SK-N-SH (cell line): ENCODE results near the gene RAC2. TPM values are rescaled to one million over a fixed set of nuclear protein-coding genes. Genes with fewer than 3 reads are reported as not detected.

Source experiments
- CTCF ChIA-PET: fragments of 300-600, 350-600 bp; formaldehyde crosslinking; extraction: SDS; loops from one replicate; lab custom pipeline; 2021; lab: Yijun Ruan, JAX
- POLR2A ChIA-PET: fragments of 350-600 bp; sonication (Branson Sonifier 250); formaldehyde crosslinking; extraction: SDS; loops from one replicate; lab custom pipeline; 2020; ENCODE audit warnings: antibody characterized with exemption, inconsistent platforms; lab: Yijun Ruan, JAX
- DNase-seq: peaks from one replicate; pipeline ENCODE4 v3.0.0; 2012
- H2AFZ ChIP-seq: fragments of 200-600 bp; sonication (generic); 2 replicates; pipeline ENCODE4 v1.8.1; 2016; ENCODE audit warnings: antibody characterized with exemption, mild to moderate bottlenecking, low read depth
- H3F3A ChIP-seq: fragments of 200-600 bp; sonication (generic); replicated peaks from 2 replicates; pipeline ENCODE3; 2016; ENCODE audit warnings: antibody characterized with exemption, mild to moderate bottlenecking; ENCODE audit not compliant: insufficient read depth
- H3K27ac ChIP-seq, 2 experiments: fragments of 200-500 bp in 1 of 2; fragments of 200-600 bp in 1 of 2; sonication (Bioruptor generic) in 1 of 2; sonication (generic), shearing (Covaris generic) in 1 of 2; 2 replicates each; pipeline versions ENCODE4 v1.5.1 to v1.6.1; 2014 to 2016; ENCODE audit warnings: low read depth in 2 of 2, inconsistent platforms in 1 of 2, low read length in 1 of 2, mild to moderate bottlenecking in 1 of 2, mixed read lengths in 1 of 2
- H3K27me3 ChIP-seq: fragments of 200-600 bp; sonication (generic), shearing (Covaris generic); 2 replicates; pipeline ENCODE4 v1.6.1; 2016; ENCODE audit warnings: mixed run types; ENCODE audit not compliant: insufficient read depth
- H3K36me3 ChIP-seq, 2 experiments: fragments of 200-500 bp in 1 of 2; fragments of 200-600 bp in 1 of 2; sonication (Bioruptor generic) in 1 of 2; sonication (generic) in 1 of 2; replicated peaks in 1 of 2; 2 replicates each; pipeline versions ENCODE3 to v1.5.1; 2014 to 2016; ENCODE audit warnings: low read length in 1 of 2, mild to moderate bottlenecking in 1 of 2; ENCODE audit not compliant: insufficient read depth in 2 of 2, control insufficient read depth in 1 of 2
- H3K4me1 ChIP-seq, 2 experiments: fragments of 200-500 bp in 1 of 2; fragments of 200-600 bp in 1 of 2; sonication (Bioruptor generic) in 1 of 2; sonication (generic), shearing (Covaris generic) in 1 of 2; 2 replicates each; pipeline versions ENCODE4 v1.5.1 to v1.6.1; 2014 to 2016; ENCODE audit warnings: low read depth in 1 of 2, low read length in 1 of 2, mixed run types in 1 of 2; ENCODE audit not compliant: insufficient read depth in 2 of 2, control insufficient read depth in 1 of 2
- H3K4me2 ChIP-seq: fragments of 200-600 bp; sonication (generic), shearing (Covaris generic); 2 replicates; pipeline ENCODE4 v1.6.1; 2017; ENCODE audit warnings: mixed run types
- H3K4me3 ChIP-seq, 2 experiments: fragments of 200-500 bp in 1 of 2; fragments of 200-600 bp in 1 of 2; sonication (Bioruptor generic) in 1 of 2; sonication (generic), shearing (Covaris generic) in 1 of 2; 2 replicates each; pipeline versions ENCODE4 v1.5.1 to v1.8.1; 2014 to 2016; ENCODE audit warnings: low read depth in 2 of 2, inconsistent platforms in 1 of 2, low read length in 1 of 2, mild to moderate bottlenecking in 1 of 2, mixed read lengths in 1 of 2, moderate library complexity in 1 of 2
- H3K79me2 ChIP-seq: fragments of 200-600 bp; sonication (generic); 2 replicates; pipeline ENCODE4 v1.8.1; 2017; ENCODE audit warnings: mild to moderate bottlenecking; ENCODE audit not compliant: insufficient read depth
- H3K9ac ChIP-seq: fragments of 200-600 bp; sonication (generic); 2 replicates; pipeline ENCODE4 v1.6.1; 2017; ENCODE audit warnings: mixed run types
- H3K9me2 ChIP-seq: fragments of 200-600 bp; sonication (generic); 2 replicates; pipeline ENCODE4 v1.6.1; 2017; ENCODE audit warnings: mixed run types
- H3K9me3 ChIP-seq: fragments of 200-600 bp; sonication (generic); 2 replicates; pipeline ENCODE4 v1.6.1; 2017; ENCODE audit warnings: mixed run types, mild to moderate bottlenecking, moderate library complexity
- H4K20me1 ChIP-seq: fragments of 200-600 bp; sonication (generic); 2 replicates; pipeline ENCODE4 v1.6.1; 2017; ENCODE audit warnings: mild to moderate bottlenecking, mixed run types; ENCODE audit not compliant: insufficient read depth
- CHD2 ChIP-seq: fragments of 150-350 bp; IDR thresholded peaks from 2 replicates; pipeline ENCODE4 v1.6.1; 2018; ENCODE audit warnings: low read length; ENCODE audit not compliant: partially characterized antibody
- EZH2phosphoT487 ChIP-seq: fragments of 200-600 bp; sonication (generic); IDR thresholded peaks from 2 replicates; pipeline ENCODE4 v1.6.1; 2017; ENCODE audit warnings: low read depth, mixed run types, mild to moderate bottlenecking, antibody characterized with exemption, moderate library complexity, borderline replicate concordance
- FOXJ3 ChIP-seq: sonication (generic); formaldehyde crosslinking; IDR thresholded peaks from 2 replicates; pipeline ENCODE4 v1.5.1; 2020; ENCODE audit warnings: mild to moderate bottlenecking, missing genetic modification reagents
- GATA2 ChIP-seq: sonication (generic); formaldehyde crosslinking; IDR thresholded peaks from 2 replicates; pipeline ENCODE4 v1.5.0; 2020; ENCODE audit warnings: mild to moderate bottlenecking, missing genetic modification reagents
- IRF3 ChIP-seq: fragments of 150-350 bp; IDR thresholded peaks from 2 replicates; pipeline ENCODE4 v1.6.1; 2016; ENCODE audit warnings: mild to moderate bottlenecking, low read depth, low read length
- POLR2AphosphoS5 ChIP-seq: IDR thresholded peaks from 2 replicates; pipeline ENCODE4 v1.6.1; 2012; ENCODE audit warnings: low read depth, low read length
- RAD21 ChIP-seq: IDR thresholded peaks from 2 replicates; pipeline ENCODE4 v1.6.1; 2012; ENCODE audit warnings: mild to moderate bottlenecking, low read length
- REST ChIP-seq: IDR thresholded peaks from 2 replicates; pipeline ENCODE4 v1.6.1; 2012; ENCODE audit warnings: mild to moderate bottlenecking, low read depth, low read length, moderate library complexity
- RFX5 ChIP-seq: IDR thresholded peaks from 2 replicates; pipeline ENCODE4 v1.6.1; 2012; ENCODE audit warnings: mild to moderate bottlenecking, improper control_type of control experiment, low read length
- RXRA ChIP-seq: IDR thresholded peaks from 2 replicates; pipeline ENCODE4 v1.4.0; 2012; ENCODE audit warnings: low read depth, mild to moderate bottlenecking, borderline replicate concordance
- SIN3A ChIP-seq: IDR thresholded peaks from 2 replicates; pipeline ENCODE4 v1.6.1; 2012; ENCODE audit warnings: low read depth, mild to moderate bottlenecking, low read length, moderate library complexity, borderline replicate concordance
- SMC3 ChIP-seq: IDR thresholded peaks from 2 replicates; pipeline ENCODE4 v1.6.1; 2012; ENCODE audit warnings: low read depth, low read length, improper control_type of control experiment
- TAF1 ChIP-seq: IDR thresholded peaks from 2 replicates; pipeline ENCODE4 v1.6.1; 2012; ENCODE audit warnings: low read depth, mild to moderate bottlenecking, low read length, moderate library complexity, borderline replicate concordance
- TEAD4 ChIP-seq: IDR thresholded peaks from 2 replicates; pipeline ENCODE4 v1.4.0; 2012; ENCODE audit warnings: mild to moderate bottlenecking, borderline replicate concordance; ENCODE audit not compliant: insufficient read depth
- USF2 ChIP-seq: fragments of 150-350 bp; IDR thresholded peaks from 2 replicates; pipeline ENCODE4 v1.6.1; 2017; ENCODE audit warnings: antibody characterized with exemption, low read length, low read depth, borderline replicate concordance
- WGBS: methylation state at CpG from one replicate; pipeline ENCODE4 v1.1.6; 2017; ENCODE audit warnings: low lambda C conversion rate; 5-methylcytosine and 5-hydroxymethylcytosine counted together
- polyA plus RNA-seq, 3 experiments: library from polyadenylated mRNA; depleted of rRNA; stranded (reverse); fragments of >200 nt; gene quantifications; 2 replicates each; pipeline ENCODE4 v1.2.3, GENCODE V29; 2012
- TF ChIP-seq, protein P1 (sequence below): IDR thresholded peaks from 2 replicates; pipeline ENCODE4; 2012

The RAC2 gene
- polyA plus RNA-seq, 1 of the 3 experiments (the other 2 are of a cell fraction) = 29.9 TPM

- CTCF ChIA-PET = interaction anchor here (1.0 to 4.3 kb wide), 4 partner anchors 13 to 130 kb away, joined by 3 to 26 read pairs (median 6); no protein-coding TSS in a partner anchor
- Histone ChIP-seq H3K27me3 (no peaks in the 10 kb centered on the region; the same call in 1 of the 2 replicates), H3K9me3 (no peaks in the 10 kb centered on the region), H2AFZ (no peak within 1 kb of the TSS), H3K4me2 (no peak within 1 kb of the TSS), H3K27ac (no peak within 1 kb of the TSS), H4K20me1 (no peaks in the 10 kb centered on the region), H3K4me3 (no peak within 1 kb of the TSS), H3K9ac (no peak within 1 kb of the TSS), H3K36me3 (no peaks in the 10 kb centered on the region), H3K9me2 (no peaks in the 10 kb centered on the region), H3K4me1 (peaks cover 0 to 10% of the 10 kb centered on the region in 2 experiments; a peak in 1 of 4 replicates), H3K79me2 (no peaks in the 10 kb centered on the region), H3F3A (no peaks in the 10 kb centered on the region)
- DNase-seq = peak; percentile 84
- no peak for TF ChIP-seq EZH2phosphoT487
- no peak for TF ChIP-seq SIN3A
- TF ChIP-seq REST = no peak
- TF ChIP-seq TAF1 = no peak
- no peak for TF ChIP-seq TEAD4
- 31% methylated on average over 18 of the region's 23 CpGs for WGBS
- POLR2A ChIA-PET = no interaction called here
Measured at GRCh38 chr22:37212174-37212906, 31.7 kb downstream of the RAC2 start, which contains the start of gene SSTR3. Gene SSTR3 (minus strand): TSS chr22:37212477. CDS start chr22:37207803, 4,674 bp downstream.

DNA sequence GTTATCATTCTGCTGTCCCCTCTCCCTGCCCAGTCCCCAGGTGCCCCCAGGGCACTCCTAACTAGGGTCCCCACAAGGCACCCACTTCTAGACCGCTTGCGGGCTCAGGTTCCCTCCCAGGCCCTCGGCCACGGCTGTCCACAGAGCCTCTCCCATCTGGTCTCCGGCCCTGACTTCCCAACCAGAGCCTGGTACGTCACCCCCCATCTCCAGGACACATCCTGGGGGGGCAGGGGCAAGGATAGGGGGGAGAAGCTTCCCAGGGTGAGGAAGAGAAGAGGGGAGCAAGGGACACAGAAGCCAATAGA lies 32.2 kb downstream of the RAC2 start:
- peak; percentile 51 for DNase-seq
- no peaks in the 10 kb centered on the region for H3K9me3 ChIP-seq
- no peaks in the 10 kb centered on the region for H3K79me2 ChIP-seq
- H3K4me2 ChIP-seq = no peak overlapping the region
- H3K9me2 ChIP-seq = no peaks in the 10 kb centered on the region
- POLR2A ChIA-PET = no interaction called here
- H3F3A ChIP-seq = no peaks in the 10 kb centered on the region
- WGBS = 96% methylated on average over 6 of the region's 6 CpGs
- H3K9ac ChIP-seq = no peak overlapping the region
- no peak overlapping the region for H3K4me3 ChIP-seq
- CTCF ChIA-PET = interaction anchor here (1.0 to 4.7 kb wide), 5 partner anchors 12 to 130 kb away, joined by 3 to 54 read pairs (median 8); no protein-coding TSS in a partner anchor
- H4K20me1 ChIP-seq = no peaks in the 10 kb centered on the region
- H3K27me3 ChIP-seq = no peaks in the 10 kb centered on the region; the same call in 1 of the 2 replicates
- no peaks in the 10 kb centered on the region for H3K36me3 ChIP-seq
- H3K4me1 ChIP-seq = peaks cover 0 to 10% of the 10 kb centered on the region in 2 experiments; a peak in 1 of 4 replicates
- no peak overlapping the region for H2AFZ ChIP-seq
- no peak overlapping the region for H3K27ac ChIP-seq
- no peak for TF ChIP-seq CHD2
- TF ChIP-seq, protein P1, sequence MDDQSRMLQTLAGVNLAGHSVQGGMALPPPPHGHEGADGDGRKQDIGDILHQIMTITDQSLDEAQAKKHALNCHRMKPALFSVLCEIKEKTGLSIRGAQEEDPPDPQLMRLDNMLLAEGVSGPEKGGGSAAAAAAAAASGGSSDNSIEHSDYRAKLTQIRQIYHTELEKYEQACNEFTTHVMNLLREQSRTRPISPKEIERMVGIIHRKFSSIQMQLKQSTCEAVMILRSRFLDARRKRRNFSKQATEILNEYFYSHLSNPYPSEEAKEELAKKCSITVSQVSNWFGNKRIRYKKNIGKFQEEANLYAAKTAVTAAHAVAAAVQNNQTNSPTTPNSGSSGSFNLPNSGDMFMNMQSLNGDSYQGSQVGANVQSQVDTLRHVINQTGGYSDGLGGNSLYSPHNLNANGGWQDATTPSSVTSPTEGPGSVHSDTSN = no peak
- TF ChIP-seq SMC3 = no peak
- no peak for TF ChIP-seq SIN3A
- TF ChIP-seq USF2 = no peak
- TF ChIP-seq POLR2AphosphoS5 = no peak
- no peak for TF ChIP-seq TEAD4
- TF ChIP-seq FOXJ3 (CRISPR knock-in tag) = no peak
- TF ChIP-seq RXRA = no peak
- no peak for TF ChIP-seq RAD21
- TF ChIP-seq GATA2 (CRISPR knock-in tag) = no peak
- TF ChIP-seq RFX5 = no peak
- TF ChIP-seq IRF3 = no peak
